Astrocyte (in vitro differentiated cells and primary cell): ENCODE results near the gene COL26A1. TPM values are rescaled to one million over a fixed set of nuclear protein-coding genes. Genes with fewer than 3 reads are reported as not detected.

ENCODE experiments used
- DNase-seq: peaks from one replicate; pipeline ENCODE4 v3.0.0-alpha.2; 2010; ENCODE audit warnings: low read depth
- FAIRE-seq: peaks from 2 replicates; lab custom pipeline; 2011; peaks lifted over from hg19 to GRCh38; lab: Jason Lieb, UNC
- H2AFZ ChIP-seq: 2 replicates; pipeline ENCODE4 v1.6.0; 2012; ENCODE audit warnings: low read depth, low read length, inconsistent platforms
- H3K27ac ChIP-seq: 2 replicates; pipeline ENCODE4 v1.5.1; 2011; ENCODE audit warnings: low read depth, low read length, inconsistent platforms
- H3K27me3 ChIP-seq: 2 replicates; pipeline ENCODE4 v1.6.0; 2011; ENCODE audit warnings: low read length, inconsistent platforms; ENCODE audit not compliant: insufficient read depth
- H3K36me3 ChIP-seq: 2 replicates; pipeline ENCODE4 v1.5.1; 2011; ENCODE audit warnings: low read length, inconsistent platforms; ENCODE audit not compliant: insufficient read depth
- H3K4me1 ChIP-seq: 2 replicates; pipeline ENCODE4 v1.5.1; 2011; ENCODE audit warnings: low read length, inconsistent platforms; ENCODE audit not compliant: insufficient read depth
- H3K4me2 ChIP-seq: 2 replicates; pipeline ENCODE4 v1.6.0; 2012; ENCODE audit warnings: low read length, inconsistent platforms
- H3K4me3 ChIP-seq: 2 replicates; pipeline ENCODE4 v1.5.1; 2011; ENCODE audit warnings: low read depth, mild to moderate bottlenecking, low read length, inconsistent platforms; ENCODE audit not compliant: insufficient read depth
- H3K79me2 ChIP-seq: 2 replicates; pipeline ENCODE4 v1.6.0; 2012; ENCODE audit warnings: mild to moderate bottlenecking, low read length, inconsistent platforms; ENCODE audit not compliant: insufficient read depth
- H3K9ac ChIP-seq: 2 replicates; pipeline ENCODE4 v1.6.0; 2012; ENCODE audit warnings: mild to moderate bottlenecking, low read length, inconsistent platforms
- H3K9me3 ChIP-seq: 2 replicates; pipeline ENCODE4 v1.5.1; 2012; ENCODE audit warnings: low read depth, mild to moderate bottlenecking, low read length, inconsistent platforms; ENCODE audit not compliant: insufficient read depth
- H4K20me1 ChIP-seq: 2 replicates; pipeline ENCODE4 v1.6.0; 2012; ENCODE audit warnings: low read length, inconsistent platforms; ENCODE audit not compliant: insufficient read depth
- H3K27ac Mint-ChIP-seq: one replicate; pipeline ENCODE4 v1.8.0; 2021; ENCODE audit warnings: mild to moderate bottlenecking, mixed read lengths; ENCODE audit not compliant: unreplicated experiment
- H3K27me3 Mint-ChIP-seq: one replicate; pipeline ENCODE4 v1.8.0; 2021; ENCODE audit warnings: low read depth, mixed read lengths; ENCODE audit not compliant: unreplicated experiment
- H3K36me3 Mint-ChIP-seq: one replicate; pipeline ENCODE4 v1.8.0; 2021; ENCODE audit warnings: low read depth, mixed read lengths; ENCODE audit not compliant: unreplicated experiment
- H3K4me1 Mint-ChIP-seq: one replicate; pipeline ENCODE4 v1.8.0; 2021; ENCODE audit warnings: low read depth, mixed read lengths; ENCODE audit not compliant: unreplicated experiment
- H3K4me3 Mint-ChIP-seq: one replicate; pipeline ENCODE4 v1.8.0; 2021; ENCODE audit warnings: mild to moderate bottlenecking, moderate library complexity, mixed read lengths; ENCODE audit not compliant: unreplicated experiment
- H3K9me3 Mint-ChIP-seq: one replicate; pipeline ENCODE4 v1.8.0; 2021; ENCODE audit warnings: mild to moderate bottlenecking, mixed read lengths; ENCODE audit not compliant: unreplicated experiment
- EZH2 ChIP-seq: IDR thresholded peaks from 2 replicates; pipeline ENCODE4 v1.6.1; 2012; ENCODE audit warnings: mild to moderate bottlenecking, low read length, inconsistent platforms; ENCODE audit not compliant: insufficient read depth
- total RNA-seq: library from RNA; stranded (reverse); gene quantifications from 2 replicates; pipeline ENCODE4 v1.2.1, GENCODE V29; 2021
- TF ChIP-seq, protein P1 (sequence below): IDR thresholded peaks from 2 replicates; pipeline ENCODE4 v1.5.1; 2011; ENCODE audit warnings: low read depth, mild to moderate bottlenecking, inconsistent platforms, low read length, moderate library complexity; ENCODE audit not compliant: insufficient read depth

COL26A1 gene
- total RNA-seq, 1 donor from 2014 or later, result 7.1 TPM

DNA sequence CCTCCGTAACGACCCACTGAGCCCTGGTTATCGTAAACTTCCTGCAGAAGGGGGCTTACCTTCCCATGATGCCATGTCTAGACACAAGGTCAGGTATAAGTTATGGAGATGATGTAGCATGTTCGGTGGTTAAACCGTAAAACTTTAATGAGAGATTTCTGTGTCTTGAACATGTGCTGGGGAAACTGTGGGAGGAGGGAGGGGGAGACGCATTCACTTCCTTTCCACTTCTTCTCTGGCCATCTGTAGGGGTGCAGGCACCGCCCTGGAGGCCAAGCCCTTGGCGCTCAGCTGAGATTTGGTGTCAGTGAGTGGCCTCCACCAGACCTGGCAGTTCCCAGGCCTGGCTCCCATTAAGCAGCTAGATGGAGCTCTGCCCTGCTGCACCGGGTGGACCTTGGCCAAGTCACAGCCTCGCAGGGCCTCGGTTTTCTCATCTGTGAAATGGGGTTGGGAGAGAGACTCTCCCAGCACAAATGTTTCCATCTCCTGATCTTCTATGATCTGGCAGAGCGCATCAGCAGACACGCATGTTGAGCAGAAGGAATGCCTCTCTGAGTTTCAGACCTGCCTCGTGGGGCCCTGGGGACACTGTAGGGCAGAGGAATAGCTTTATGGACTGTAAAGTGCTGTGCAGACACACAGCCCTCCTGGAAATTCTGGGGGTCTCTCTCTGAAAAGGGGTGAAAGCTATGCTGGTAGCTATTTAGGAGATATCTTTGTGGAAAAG is 106.0 kb downstream of the COL26A1 start:
- no peaks in the 10 kb centered on the region for H4K20me1 ChIP-seq
- peaks cover 22% of the 10 kb centered on the region for H3K27me3 Mint-ChIP-seq
- TF ChIP-seq, protein P1, sequence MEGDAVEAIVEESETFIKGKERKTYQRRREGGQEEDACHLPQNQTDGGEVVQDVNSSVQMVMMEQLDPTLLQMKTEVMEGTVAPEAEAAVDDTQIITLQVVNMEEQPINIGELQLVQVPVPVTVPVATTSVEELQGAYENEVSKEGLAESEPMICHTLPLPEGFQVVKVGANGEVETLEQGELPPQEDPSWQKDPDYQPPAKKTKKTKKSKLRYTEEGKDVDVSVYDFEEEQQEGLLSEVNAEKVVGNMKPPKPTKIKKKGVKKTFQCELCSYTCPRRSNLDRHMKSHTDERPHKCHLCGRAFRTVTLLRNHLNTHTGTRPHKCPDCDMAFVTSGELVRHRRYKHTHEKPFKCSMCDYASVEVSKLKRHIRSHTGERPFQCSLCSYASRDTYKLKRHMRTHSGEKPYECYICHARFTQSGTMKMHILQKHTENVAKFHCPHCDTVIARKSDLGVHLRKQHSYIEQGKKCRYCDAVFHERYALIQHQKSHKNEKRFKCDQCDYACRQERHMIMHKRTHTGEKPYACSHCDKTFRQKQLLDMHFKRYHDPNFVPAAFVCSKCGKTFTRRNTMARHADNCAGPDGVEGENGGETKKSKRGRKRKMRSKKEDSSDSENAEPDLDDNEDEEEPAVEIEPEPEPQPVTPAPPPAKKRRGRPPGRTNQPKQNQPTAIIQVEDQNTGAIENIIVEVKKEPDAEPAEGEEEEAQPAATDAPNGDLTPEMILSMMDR, result no peak
- TF ChIP-seq EZH2, result no peak
- H3K4me3 Mint-ChIP-seq, result no peak overlapping the region
- H3K27ac Mint-ChIP-seq, result no peak overlapping the region
- DNase-seq (no peak), FAIRE-seq (no peak)
- no peaks in the 10 kb centered on the region for H3K79me2 ChIP-seq
- H3K9me3 ChIP-seq, result no peaks in the 10 kb centered on the region
- H3K4me1 Mint-ChIP-seq, result no peaks in the 10 kb centered on the region
- peaks cover 5% of the 10 kb centered on the region for H3K27me3 ChIP-seq
- H3K9me3 Mint-ChIP-seq, result no peaks in the 10 kb centered on the region
- H3K9ac ChIP-seq, result no peak overlapping the region
- H3K4me1 ChIP-seq, result no peaks in the 10 kb centered on the region
- H3K27ac ChIP-seq, result no peak overlapping the region
- H3K36me3 ChIP-seq, result no peaks in the 10 kb centered on the region
- no peak overlapping the region for H3K4me3 ChIP-seq
- H3K36me3 Mint-ChIP-seq, result no peaks in the 10 kb centered on the region
- no peak overlapping the region for H3K4me2 ChIP-seq
- no peak overlapping the region for H2AFZ ChIP-seq

DNA sequence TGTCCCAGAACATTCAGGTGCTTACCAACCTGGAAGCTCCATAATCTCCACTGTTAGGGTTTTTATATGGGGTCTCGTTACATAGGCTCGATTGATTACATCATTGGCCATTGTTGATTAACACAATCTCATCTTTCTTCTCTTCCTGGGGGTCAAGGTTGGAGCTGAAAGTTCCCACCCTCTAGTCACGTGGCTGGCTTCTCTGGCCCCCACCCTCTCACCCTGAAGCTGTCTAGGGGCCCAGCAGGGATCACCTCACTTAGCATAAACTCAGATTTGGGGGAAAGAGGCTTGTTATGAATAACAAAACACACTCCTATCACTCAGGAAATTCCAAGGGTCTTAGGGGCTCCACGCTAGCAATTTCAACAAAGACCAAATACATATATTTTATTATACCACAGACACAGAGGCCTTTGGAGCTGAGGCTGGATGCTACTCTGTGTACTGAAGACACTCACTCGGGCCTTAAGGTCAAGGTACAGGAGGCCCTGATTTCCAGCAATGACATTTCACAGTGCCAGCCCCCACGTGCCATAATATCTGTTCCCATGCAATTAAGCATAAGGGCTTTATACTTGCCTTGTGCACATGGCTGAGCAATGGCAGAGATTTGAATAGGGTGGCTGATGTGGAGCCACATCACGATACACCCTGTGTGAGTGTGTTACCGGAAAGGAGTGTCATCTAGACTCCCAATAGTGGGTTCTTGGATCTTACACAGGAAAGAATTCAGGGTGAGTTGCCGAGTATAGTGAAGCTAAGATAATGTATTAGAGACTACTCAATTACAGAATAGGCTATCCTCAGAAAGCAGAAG is 108.2 kb downstream of the COL26A1 start:
- Histone ChIP-seq H4K20me1 (no peaks in the 10 kb centered on the region), H3K27ac (no peak overlapping the region), H3K9ac (no peak overlapping the region), H3K4me1 (no peaks in the 10 kb centered on the region), H3K9me3 (no peaks in the 10 kb centered on the region), H3K4me2 (no peak overlapping the region), H3K79me2 (no peaks in the 10 kb centered on the region), H3K36me3 (no peaks in the 10 kb centered on the region), H3K4me3 (no peak overlapping the region), H3K27me3 (peaks cover 8% of the 10 kb centered on the region), H2AFZ (no peak overlapping the region)
- FAIRE-seq (no peak), DNase-seq (no peak)
- Mint-ChIP-seq H3K27ac (no peak overlapping the region), H3K27me3 (peaks cover 26% of the 10 kb centered on the region), H3K4me1 (no peaks in the 10 kb centered on the region), H3K4me3 (no peak overlapping the region), H3K9me3 (no peaks in the 10 kb centered on the region), H3K36me3 (no peaks in the 10 kb centered on the region)
- TF ChIP-seq, protein P1, result no peak
- no peak for TF ChIP-seq EZH2
